KOPT-K1 (cell line): Measurements from ENCODE around the gene SELENOO.

ENCODE experiments used
- H3K27ac ChIP-seq: fragments of 200-600 bp; sonication (generic); 2 replicates; pipeline ENCODE4 v1.5.1; 2016; ENCODE audit warnings: antibody characterized with exemption, mild to moderate bottlenecking, low read depth, low read length; ENCODE audit not compliant: poor library complexity, severe bottlenecking
- H3K36me3 ChIP-seq: fragments of 200-600 bp; sonication (generic); 2 replicates; pipeline ENCODE4 v1.5.1; 2017; ENCODE audit warnings: antibody characterized with exemption, mild to moderate bottlenecking, low read length, moderate library complexity; ENCODE audit not compliant: insufficient read depth
- H3K9me3 ChIP-seq: fragments of 200-600 bp; sonication (generic); 2 replicates; pipeline ENCODE4 v1.5.1; 2017; ENCODE audit warnings: antibody characterized with exemption, low read length, mild to moderate bottlenecking; ENCODE audit not compliant: insufficient read depth, poor library complexity, severe bottlenecking

The SELENOO gene

GRCh38 chr22:50262973-50263617 is 62.3 kb downstream of the SELENOO start:
- Histone ChIP-seq H3K9me3 (no peaks in the 10 kb centered on the region), H3K36me3 (no peaks in the 10 kb centered on the region), H3K27ac (no peak overlapping the region)

DNA sequence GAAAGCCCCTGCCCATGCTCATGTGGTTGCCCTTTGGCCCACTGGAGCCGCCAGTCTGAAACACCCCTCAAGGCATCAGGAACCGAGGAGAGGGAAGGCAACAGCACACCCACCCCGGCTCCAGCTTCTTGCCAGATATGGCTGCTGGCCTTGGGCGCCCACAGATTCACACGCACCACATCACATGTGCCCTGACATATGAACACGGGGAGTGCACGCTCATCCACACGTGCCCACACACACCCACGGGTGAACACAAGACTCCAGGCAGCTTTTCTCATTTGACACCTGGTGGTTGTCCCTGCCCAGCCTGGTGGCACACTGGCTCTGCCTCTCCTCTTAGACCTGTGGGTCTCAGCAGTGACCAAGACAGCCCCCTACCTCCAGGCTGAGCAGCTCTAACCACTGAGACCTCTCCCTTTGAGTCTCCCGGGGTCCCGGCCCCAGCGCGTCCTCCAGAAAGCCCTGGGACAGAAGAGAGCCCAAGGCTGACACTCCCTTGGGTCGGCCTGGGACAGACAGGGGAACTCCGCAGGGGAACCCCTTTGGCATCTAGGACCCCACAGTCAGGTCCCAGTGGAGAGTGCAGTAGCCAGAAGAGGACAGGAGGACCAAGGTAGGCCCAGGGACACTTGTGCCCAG is 63.4 kb downstream of the SELENOO start:
- H3K27ac ChIP-seq, result no peak overlapping the region
- H3K9me3 ChIP-seq, result no peaks in the 10 kb centered on the region
- H3K36me3 ChIP-seq, result no peaks in the 10 kb centered on the region

GRCh38 chr22:50264946-50265669 is 64.3 kb downstream of the SELENOO start:
- no peaks in the 10 kb centered on the region for H3K36me3 ChIP-seq
- no peaks in the 10 kb centered on the region for H3K9me3 ChIP-seq
- H3K27ac ChIP-seq, result no peak overlapping the region

GRCh38 chr22:50266994-50267393 is 66.2 kb downstream of the SELENOO start:
- no peak overlapping the region for H3K27ac ChIP-seq
- H3K36me3 ChIP-seq, result no peaks in the 10 kb centered on the region
- H3K9me3 ChIP-seq, result no peaks in the 10 kb centered on the region
